Measurements from ENCODE around the gene NTF4. TPM values are rescaled to one million over a fixed set of nuclear protein-coding genes. Genes with fewer than 3 reads are reported as not detected.
"Not testable (repeated sequence)": the region's sequence is repeated elsewhere in the genome, so short reads cannot be mapped to it uniquely, and the experiment has no call there.

Gene NTF4
- total RNA-seq, 3 donors from 2014 or later (not counting 1 experiment from before 2014, with no cell fraction given), result not detected

- H3K9me3 ChIP-seq (ENCODE audit: control insufficient read depth, insufficient read depth, low read length); H3K27me3 ChIP-seq (ENCODE audit: control insufficient read depth, insufficient read depth, low read length); H3K4me1 Mint-ChIP-seq; H3K27ac Mint-ChIP-seq; H3K4me3 Mint-ChIP-seq; H3K27me3 Mint-ChIP-seq (ENCODE audit: low read depth in 2 of 2); H3K36me3 Mint-ChIP-seq; H3K4me1 ChIP-seq (ENCODE audit: control insufficient read depth, insufficient read depth, low read length); H3K4me3 ChIP-seq (ENCODE audit: low read length); intact Hi-C loops (cut with micrococcal nuclease); H3K36me3 ChIP-seq (ENCODE audit: control insufficient read depth, insufficient read depth, low read length); H3K9me3 Mint-ChIP-seq; H3K27ac ChIP-seq (ENCODE audit: low read length): not testable (repeated sequence)
- WGBS (ENCODE audit: insufficient coverage), result 36% methylated on average over 23 of the region's 28 CpGs
- ATAC-seq (peak in 2 of 3 donors; percentile 52 to 66), DNase-seq (peak in 1 of 2 donors; percentile 65)
These were observed 32.8 kb downstream of the NTF4 start, which contains the start of gene CGB2 for GRCh38 chr19:49031642-49032301. Gene CGB2 (plus strand): TSS chr19:49031890. CDS start chr19:49032096, 206 bp downstream.

DNA sequence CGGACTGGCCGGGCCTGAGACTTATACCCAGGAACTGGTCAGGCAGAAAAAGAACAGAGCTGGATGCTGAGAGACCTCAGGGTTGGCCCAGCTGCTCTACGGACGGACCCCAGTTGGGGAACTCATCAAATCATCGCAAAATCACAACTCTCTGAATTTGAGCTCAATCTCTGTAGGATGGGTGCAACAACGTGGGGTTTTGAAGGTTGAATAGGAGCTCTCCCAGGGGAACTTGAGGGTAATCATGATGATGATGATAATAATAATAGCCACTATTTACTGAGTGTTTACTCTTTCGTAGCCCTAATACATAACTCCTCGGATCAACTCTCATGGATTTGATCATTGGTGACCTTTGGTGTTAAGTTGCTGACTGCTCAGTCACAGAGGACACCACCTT lies 34.3 kb downstream of the NTF4 start:
- H3K4me3 Mint-ChIP-seq; H3K36me3 ChIP-seq (ENCODE audit: control insufficient read depth, insufficient read depth, low read length); H3K4me3 ChIP-seq (ENCODE audit: low read length); H3K9me3 Mint-ChIP-seq; H3K27me3 Mint-ChIP-seq (ENCODE audit: low read depth in 2 of 2); H3K36me3 Mint-ChIP-seq; H3K27ac ChIP-seq (ENCODE audit: low read length); H3K9me3 ChIP-seq (ENCODE audit: control insufficient read depth, insufficient read depth, low read length); H3K4me1 ChIP-seq (ENCODE audit: control insufficient read depth, insufficient read depth, low read length); ATAC-seq; H3K4me1 Mint-ChIP-seq; intact Hi-C loops (cut with micrococcal nuclease); H3K27me3 ChIP-seq (ENCODE audit: control insufficient read depth, insufficient read depth, low read length); DNase-seq; H3K27ac Mint-ChIP-seq: not testable (repeated sequence)
- WGBS (ENCODE audit: insufficient coverage), result 93% methylated on average over 2 of the region's 8 CpGs

DNA sequence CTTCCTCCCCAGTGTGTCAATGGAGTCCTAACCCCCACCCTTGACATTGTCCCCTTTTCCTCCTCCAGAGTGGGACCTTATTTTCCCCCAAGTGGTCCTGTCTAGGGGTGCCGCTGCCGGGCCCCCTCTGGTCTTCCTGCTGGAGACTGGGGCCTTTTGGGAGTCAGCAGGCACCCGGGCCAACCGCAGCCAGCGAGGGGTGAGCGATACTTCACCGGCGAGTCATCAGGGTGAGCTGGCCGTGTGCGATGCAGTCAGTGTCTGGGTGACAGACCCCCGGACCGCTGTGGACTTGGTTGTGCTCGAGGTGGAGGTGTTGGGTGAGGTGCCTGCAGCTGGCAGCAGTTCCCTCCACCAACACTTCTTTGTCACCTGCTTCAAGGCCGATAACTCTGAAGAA lies 34.9 kb downstream of the NTF4 start:
- H3K27me3 Mint-ChIP-seq (ENCODE audit: low read depth in 2 of 2); H3K4me3 Mint-ChIP-seq; ATAC-seq; H3K27ac Mint-ChIP-seq; H3K9me3 Mint-ChIP-seq; H3K4me3 ChIP-seq (ENCODE audit: low read length); H3K27ac ChIP-seq (ENCODE audit: low read length); H3K4me1 ChIP-seq (ENCODE audit: control insufficient read depth, insufficient read depth, low read length); H3K36me3 ChIP-seq (ENCODE audit: control insufficient read depth, insufficient read depth, low read length); H3K36me3 Mint-ChIP-seq; DNase-seq; intact Hi-C loops (cut with micrococcal nuclease); H3K4me1 Mint-ChIP-seq; H3K27me3 ChIP-seq (ENCODE audit: control insufficient read depth, insufficient read depth, low read length); H3K9me3 ChIP-seq (ENCODE audit: control insufficient read depth, insufficient read depth, low read length): not testable (repeated sequence)
- 90% methylated on average over 12 of the region's 14 CpGs for WGBS (ENCODE audit: insufficient coverage)

DNA sequence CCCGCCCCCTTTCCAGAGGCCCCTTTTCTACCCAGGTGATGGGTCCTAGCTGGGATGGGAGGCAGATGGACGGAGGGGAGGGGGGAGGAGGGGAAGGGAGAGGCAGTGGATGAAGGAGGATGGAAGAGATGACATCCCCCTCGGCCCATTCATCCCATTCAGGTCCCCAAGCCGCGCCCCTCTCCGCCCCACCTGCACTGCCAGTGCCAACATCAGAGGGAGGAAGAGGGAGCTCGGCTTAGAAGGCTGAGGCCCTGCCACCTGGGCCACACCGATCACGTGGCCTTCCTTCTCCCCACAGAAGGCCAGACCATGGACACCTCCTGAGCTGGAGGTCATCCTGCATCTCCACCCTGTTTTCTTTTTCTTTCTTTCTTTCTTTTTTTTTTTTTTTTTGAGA lies 35.9 kb downstream of the NTF4 start:
- DNase-seq; H3K27me3 ChIP-seq (ENCODE audit: control insufficient read depth, insufficient read depth, low read length); H3K4me1 Mint-ChIP-seq; intact Hi-C loops (cut with micrococcal nuclease); H3K4me1 ChIP-seq (ENCODE audit: control insufficient read depth, insufficient read depth, low read length); H3K27me3 Mint-ChIP-seq (ENCODE audit: low read depth in 2 of 2); H3K9me3 ChIP-seq (ENCODE audit: control insufficient read depth, insufficient read depth, low read length); ATAC-seq; H3K36me3 Mint-ChIP-seq; H3K36me3 ChIP-seq (ENCODE audit: control insufficient read depth, insufficient read depth, low read length); H3K27ac ChIP-seq (ENCODE audit: low read length); H3K4me3 Mint-ChIP-seq; H3K4me3 ChIP-seq (ENCODE audit: low read length); H3K27ac Mint-ChIP-seq; H3K9me3 Mint-ChIP-seq: not testable (repeated sequence)
- WGBS (ENCODE audit: insufficient coverage), result 88% methylated on average over 2 of the region's 9 CpGs

- H3K4me3 ChIP-seq (ENCODE audit: low read length); H3K4me3 Mint-ChIP-seq; H3K36me3 Mint-ChIP-seq; H3K9me3 ChIP-seq (ENCODE audit: control insufficient read depth, insufficient read depth, low read length); ATAC-seq; H3K4me1 Mint-ChIP-seq; H3K27me3 Mint-ChIP-seq (ENCODE audit: low read depth in 2 of 2); H3K9me3 Mint-ChIP-seq; DNase-seq; H3K27me3 ChIP-seq (ENCODE audit: control insufficient read depth, insufficient read depth, low read length); H3K27ac Mint-ChIP-seq; H3K27ac ChIP-seq (ENCODE audit: low read length); H3K36me3 ChIP-seq (ENCODE audit: control insufficient read depth, insufficient read depth, low read length); intact Hi-C loops (cut with micrococcal nuclease); H3K4me1 ChIP-seq (ENCODE audit: control insufficient read depth, insufficient read depth, low read length): not testable (repeated sequence)
- 90% methylated on average over 22 of the region's 23 CpGs for WGBS (ENCODE audit: insufficient coverage)
These were observed 39.0 kb downstream of the NTF4 start for GRCh38 chr19:49025599-49025998.

GRCh38 chr19:49025088-49025487 lies 39.5 kb downstream of the NTF4 start:
- H3K4me3 Mint-ChIP-seq; DNase-seq; H3K9me3 Mint-ChIP-seq; H3K4me3 ChIP-seq (ENCODE audit: low read length); H3K4me1 ChIP-seq (ENCODE audit: control insufficient read depth, insufficient read depth, low read length); H3K27ac Mint-ChIP-seq; H3K27ac ChIP-seq (ENCODE audit: low read length); H3K27me3 Mint-ChIP-seq (ENCODE audit: low read depth in 2 of 2); H3K27me3 ChIP-seq (ENCODE audit: control insufficient read depth, insufficient read depth, low read length); H3K36me3 Mint-ChIP-seq; ATAC-seq; H3K36me3 ChIP-seq (ENCODE audit: control insufficient read depth, insufficient read depth, low read length); H3K4me1 Mint-ChIP-seq; intact Hi-C loops (cut with micrococcal nuclease); H3K9me3 ChIP-seq (ENCODE audit: control insufficient read depth, insufficient read depth, low read length): not testable (repeated sequence)
- WGBS (ENCODE audit: insufficient coverage), result no CpG with 5 or more reads among the region's 6 CpGs

GRCh38 chr19:49024233-49024632 lies 40.4 kb downstream of the NTF4 start, which contains the start of gene CGB3:
Gene CGB3 (minus strand): TSS chr19:49024333. CDS start chr19:49023971, 362 bp downstream.
- DNase-seq; H3K9me3 ChIP-seq (ENCODE audit: control insufficient read depth, insufficient read depth, low read length); intact Hi-C loops (cut with micrococcal nuclease); H3K27ac ChIP-seq (ENCODE audit: low read length); H3K4me3 ChIP-seq (ENCODE audit: low read length); H3K9me3 Mint-ChIP-seq; H3K4me3 Mint-ChIP-seq; ATAC-seq; H3K27me3 ChIP-seq (ENCODE audit: control insufficient read depth, insufficient read depth, low read length); H3K27ac Mint-ChIP-seq; H3K27me3 Mint-ChIP-seq (ENCODE audit: low read depth in 2 of 2); H3K36me3 ChIP-seq (ENCODE audit: control insufficient read depth, insufficient read depth, low read length); H3K36me3 Mint-ChIP-seq: not testable (repeated sequence)
- H3K4me1 ChIP-seq (ENCODE audit: control insufficient read depth, insufficient read depth, low read length), result peaks cover 15% of the 10 kb centered on the region
- no CpG with 5 or more reads among the region's 15 CpGs for WGBS (ENCODE audit: insufficient coverage)
- peaks cover 7 to 14% of the 10 kb centered on the region in 2 donors for H3K4me1 Mint-ChIP-seq

Data from natural killer cell (primary cell).